ENCODE data around the gene CYP27A1.

DNA sequence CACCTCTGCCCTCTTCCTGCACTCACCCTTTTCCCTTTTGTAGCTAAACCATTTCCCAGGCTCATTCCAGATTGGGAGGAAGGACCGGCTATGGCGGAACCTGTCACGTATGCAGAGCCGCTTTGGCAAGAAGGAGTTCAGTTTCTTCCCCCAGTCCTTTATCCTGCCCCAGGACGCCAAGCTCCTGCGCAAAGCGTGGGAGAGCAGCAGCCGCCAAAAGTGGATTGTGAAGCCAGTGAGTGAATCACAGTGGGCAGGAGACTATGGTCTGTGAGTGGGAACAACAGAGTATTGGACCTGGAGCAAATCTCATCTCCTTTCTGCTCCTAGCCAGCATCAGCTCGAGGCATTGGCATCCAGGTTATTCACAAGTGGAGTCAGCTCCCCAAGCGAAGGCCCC, 35.0 kb upstream of the CYP27A1 start:
- TF ChIP-seq, protein P1, sequence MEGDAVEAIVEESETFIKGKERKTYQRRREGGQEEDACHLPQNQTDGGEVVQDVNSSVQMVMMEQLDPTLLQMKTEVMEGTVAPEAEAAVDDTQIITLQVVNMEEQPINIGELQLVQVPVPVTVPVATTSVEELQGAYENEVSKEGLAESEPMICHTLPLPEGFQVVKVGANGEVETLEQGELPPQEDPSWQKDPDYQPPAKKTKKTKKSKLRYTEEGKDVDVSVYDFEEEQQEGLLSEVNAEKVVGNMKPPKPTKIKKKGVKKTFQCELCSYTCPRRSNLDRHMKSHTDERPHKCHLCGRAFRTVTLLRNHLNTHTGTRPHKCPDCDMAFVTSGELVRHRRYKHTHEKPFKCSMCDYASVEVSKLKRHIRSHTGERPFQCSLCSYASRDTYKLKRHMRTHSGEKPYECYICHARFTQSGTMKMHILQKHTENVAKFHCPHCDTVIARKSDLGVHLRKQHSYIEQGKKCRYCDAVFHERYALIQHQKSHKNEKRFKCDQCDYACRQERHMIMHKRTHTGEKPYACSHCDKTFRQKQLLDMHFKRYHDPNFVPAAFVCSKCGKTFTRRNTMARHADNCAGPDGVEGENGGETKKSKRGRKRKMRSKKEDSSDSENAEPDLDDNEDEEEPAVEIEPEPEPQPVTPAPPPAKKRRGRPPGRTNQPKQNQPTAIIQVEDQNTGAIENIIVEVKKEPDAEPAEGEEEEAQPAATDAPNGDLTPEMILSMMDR (IDR thresholded peaks at IDR 0.05; ENCODE audit: insufficient read depth, low read length, poor library complexity, severe bottlenecking) = no peak
- TF ChIP-seq EZH2phosphoT487 (conservative IDR thresholded peaks at IDR 0.05; ENCODE audit: low read length) = no peak
